ENCODE results near the gene ZNF667.

Gene ZNF667

DNA sequence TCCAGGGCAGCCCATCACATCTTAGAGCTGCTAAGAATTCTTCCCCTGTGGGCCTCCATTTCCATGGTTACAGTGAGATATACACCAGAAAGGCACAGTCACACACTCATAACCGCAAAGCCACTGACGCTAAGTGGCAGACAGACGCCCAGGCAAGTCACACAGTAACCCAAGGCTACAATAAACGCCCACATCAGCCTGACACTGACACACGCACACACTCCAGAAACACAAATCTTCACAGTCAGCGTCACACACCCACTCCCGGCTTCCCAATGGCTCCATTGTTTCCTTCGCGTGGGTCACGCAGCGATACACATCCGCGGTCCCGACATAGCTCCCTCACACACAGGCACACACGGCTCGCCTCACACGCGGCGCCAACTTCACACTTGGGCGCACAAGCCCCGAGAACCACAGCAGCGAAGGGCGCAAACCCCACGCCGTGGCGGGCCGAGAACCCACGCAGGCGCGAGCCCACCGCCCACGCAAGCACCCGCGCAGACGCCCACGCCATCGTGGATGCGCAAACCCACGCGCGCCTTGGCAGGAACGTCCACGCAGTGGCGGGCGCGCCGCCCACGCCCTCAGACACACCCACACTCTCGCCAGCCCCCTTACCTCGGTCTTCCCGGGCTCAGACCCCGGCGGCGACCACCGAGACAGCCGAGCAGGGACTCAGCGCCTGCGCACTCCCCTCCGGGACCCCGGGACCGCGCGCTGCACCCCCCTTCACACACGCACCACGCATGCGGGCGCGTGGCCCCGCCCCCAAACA, at the start of gene ZNF667:
TSS of gene ZNF667 (minus strand) at position 695 of the 778 bp plus-strand sequence. CDS start 14,975 bp downstream, outside the sequence.
- no peak for FAIRE-seq

GRCh38 chr19:56525214-56525860, 48.2 kb upstream of the ZNF667 start:
- no peak for FAIRE-seq

DNA sequence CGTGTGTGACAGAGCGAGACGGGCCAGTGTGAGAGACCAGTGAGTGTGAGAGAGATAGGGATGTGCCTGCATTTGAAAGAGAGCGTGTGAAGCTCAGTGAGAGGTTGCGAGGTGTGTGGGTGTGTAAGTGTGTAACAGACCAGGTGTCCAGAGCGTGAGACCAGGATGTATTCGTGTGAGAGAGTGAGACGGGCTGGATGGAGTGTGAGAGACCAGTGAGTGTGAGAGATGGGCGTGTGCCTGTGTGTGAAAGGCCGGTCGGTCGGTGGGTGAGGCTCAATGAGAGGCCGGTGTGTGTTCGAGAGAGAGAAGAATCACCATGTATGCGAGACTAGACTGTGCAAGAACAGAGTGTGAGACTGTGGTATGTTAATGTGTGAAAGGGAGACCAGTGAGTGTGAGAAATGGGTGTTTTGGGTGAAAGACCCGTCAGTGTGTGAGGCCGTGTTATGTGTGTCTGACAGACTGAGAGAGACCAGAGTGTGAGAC, 31.2 kb upstream of the ZNF667 start:
- no peak for FAIRE-seq

GRCh38 chr19:56507446-56508289, 30.5 kb upstream of the ZNF667 start, which contains the start of gene ZNF471:
Gene ZNF471, plus strand, starts transcription at chr19:56507855. Its CDS starts 3,717 bp downstream, at chr19:56511572.
- peak; percentile 9 for FAIRE-seq

- no peak for FAIRE-seq
These were observed 27.4 kb upstream of the ZNF667 start for GRCh38 chr19:56504581-56504980.

GRCh38 chr19:56491399-56491798, 14.3 kb upstream of the ZNF667 start:
- FAIRE-seq: no peak

DNA sequence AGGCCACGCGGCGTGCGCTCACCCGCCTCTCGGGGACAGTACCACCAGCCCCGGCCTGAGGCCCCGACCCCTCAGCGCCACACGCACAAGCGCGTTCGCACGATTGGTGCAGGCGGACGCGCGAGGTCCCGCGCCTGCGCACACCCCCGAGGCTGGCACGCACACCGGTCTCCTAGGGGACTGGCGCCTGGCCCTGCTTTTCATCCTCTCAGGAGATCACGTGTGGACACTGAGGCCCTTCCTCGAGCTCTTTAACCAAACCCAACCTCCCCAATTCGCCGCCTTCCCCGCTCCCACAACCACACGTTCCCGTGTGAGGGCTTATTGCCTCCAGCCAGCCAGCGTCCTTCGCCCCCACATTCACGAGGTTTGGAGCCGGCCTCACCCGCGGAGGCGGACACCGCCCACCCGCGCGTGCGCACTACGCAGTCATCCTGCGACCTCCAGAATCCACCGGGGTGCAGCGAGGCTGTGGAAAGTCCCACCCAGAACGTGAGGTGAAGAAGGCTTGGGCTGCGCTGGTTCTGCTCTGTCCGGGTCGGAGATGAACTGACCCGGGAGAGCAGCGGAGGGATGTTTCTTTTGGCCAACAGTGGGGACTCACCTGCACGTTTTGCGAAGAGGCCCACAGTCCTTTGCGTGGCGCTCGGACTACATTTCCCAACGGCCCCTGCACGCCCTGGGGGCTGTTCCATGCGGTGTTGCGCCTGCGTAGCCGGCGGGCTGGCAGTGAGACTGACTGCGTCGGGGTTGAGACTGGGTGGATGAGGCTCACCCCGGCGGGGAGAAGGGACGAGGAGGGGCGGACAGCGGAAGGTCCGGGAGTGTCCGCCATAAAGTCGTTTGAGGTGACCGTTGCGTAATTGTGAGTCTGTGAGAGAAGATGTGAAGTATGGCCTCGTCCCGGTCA, 539 bp upstream of the ZNF667 start:
- FAIRE-seq: no peak

GRCh38 chr19:56476093-56476492, 1.1 kb downstream of the ZNF667 start:
- FAIRE-seq: no peak

DNA sequence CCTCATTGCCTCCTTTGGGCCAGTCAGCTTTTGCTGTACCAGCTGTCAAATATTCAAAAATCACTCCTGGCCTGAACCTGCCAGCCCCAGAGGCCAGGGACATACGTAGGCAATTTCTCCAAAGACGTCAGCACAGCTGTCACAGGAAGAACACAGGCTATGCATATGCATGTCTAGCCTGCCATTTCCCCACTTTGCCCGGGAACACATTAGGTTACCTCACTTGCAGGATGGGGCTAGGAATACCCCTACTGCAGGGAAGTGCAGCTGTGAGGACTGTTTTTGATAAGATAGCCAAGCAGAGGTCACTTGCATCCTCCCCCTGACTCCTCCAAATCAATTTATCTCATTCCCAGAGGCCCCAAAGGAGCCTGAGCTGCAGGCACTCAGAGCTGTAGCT, 2.8 kb downstream of the ZNF667 start:
- no peak for FAIRE-seq

- FAIRE-seq: no peak
These were observed 35.8 kb downstream of the ZNF667 start for GRCh38 chr19:56441206-56441792.

- FAIRE-seq: no peak
These were observed 53.2 kb downstream of the ZNF667 start for GRCh38 chr19:56423985-56424353.

DNA sequence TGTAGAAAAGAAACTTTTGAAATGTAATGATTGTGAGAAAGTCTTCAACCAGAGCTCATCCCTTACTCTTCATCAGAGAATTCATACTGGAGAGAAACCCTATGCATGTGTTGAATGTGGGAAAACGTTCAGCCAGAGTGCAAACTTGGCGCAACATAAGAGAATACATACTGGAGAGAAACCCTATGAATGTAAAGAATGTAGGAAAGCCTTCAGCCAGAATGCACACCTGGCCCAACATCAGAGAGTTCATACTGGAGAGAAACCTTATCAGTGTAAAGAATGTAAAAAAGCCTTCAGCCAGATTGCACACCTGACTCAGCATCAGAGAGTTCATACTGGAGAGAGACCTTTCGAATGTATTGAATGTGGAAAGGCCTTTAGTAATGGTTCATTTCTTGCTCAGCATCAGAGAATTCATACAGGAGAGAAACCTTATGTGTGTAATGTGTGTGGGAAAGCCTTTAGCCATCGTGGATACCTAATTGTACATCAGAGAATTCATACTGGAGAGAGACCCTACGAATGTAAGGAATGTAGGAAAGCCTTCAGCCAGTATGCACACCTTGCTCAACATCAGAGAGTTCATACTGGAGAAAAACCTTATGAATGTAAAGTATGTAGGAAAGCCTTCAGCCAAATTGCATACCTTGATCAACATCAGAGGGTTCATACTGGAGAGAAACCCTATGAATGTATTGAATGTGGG, 53.7 kb downstream of the ZNF667 start:
- no peak for FAIRE-seq

DNA sequence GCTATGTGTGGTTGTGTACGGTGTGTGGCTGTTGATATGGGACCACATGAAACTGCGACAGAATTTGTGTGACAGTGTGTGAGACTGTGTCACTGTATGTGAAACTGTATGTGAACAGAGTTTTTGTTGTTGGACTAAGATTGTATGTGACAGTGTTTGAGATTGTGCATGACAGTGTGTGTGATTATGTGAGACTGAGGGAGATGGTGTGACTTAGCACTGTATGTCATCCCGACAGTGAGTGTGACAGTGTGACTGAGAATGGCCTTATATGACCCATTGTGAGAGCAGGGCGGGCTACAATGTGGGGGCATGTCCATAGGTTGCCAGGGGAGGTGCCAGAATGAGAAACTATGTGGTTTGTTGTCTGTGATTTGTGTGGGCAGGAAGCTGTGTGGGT, 72.1 kb downstream of the ZNF667 start:
- FAIRE-seq: no peak

- FAIRE-seq: no peak
These were observed 72.5 kb downstream of the ZNF667 start for GRCh38 chr19:56404705-56405056.

DNA sequence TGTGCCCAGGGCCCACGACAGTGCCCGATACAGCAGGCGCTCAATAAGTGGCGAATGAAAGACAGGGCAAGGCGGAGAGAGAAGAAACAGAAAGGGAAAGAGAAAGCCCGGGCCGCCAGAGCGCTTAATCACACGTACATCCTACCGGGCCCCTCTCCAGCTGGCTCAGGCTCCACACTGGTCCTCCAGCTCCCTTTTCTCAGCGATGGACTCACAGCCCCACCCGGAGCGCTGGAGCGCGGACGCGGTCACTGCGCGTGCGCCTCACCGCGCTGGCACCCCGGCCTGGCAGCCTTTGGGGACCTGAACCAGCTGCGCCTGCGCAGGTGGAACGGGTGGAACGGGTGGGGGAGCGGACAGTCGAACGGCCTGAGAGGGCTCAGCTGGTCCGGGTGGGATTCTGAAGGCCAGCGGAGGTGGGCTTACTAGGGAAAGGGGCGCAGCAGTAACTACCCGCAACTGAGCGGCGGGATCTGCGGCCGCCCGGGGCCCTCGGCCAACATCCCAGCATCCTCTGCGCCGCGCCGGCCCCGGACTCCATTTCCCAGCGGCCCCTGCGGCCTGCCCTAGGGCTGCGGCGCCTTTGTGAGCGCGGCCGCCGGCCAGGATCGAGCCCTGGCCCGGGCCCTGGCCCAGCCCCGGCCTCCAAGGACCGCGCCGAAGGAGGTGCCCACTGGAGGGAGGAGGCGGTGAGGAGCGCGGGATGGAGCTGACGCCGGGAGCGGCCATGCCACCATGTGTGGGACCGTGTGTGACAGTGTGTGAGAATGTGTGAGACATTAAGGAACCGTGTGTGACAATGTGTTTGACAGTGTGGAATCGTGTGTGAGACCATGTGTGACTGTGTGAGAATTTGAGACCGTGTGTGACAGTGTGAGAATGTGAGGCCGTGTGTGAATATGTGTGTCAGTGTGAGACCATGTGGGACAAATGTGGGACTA, 73.1 kb downstream of the ZNF667 start, which contains the start of gene ZNF583:
TSS of gene ZNF583 (plus strand) at position 569 of the 941 bp plus-strand sequence. CDS start 2,783 bp downstream, outside the sequence.
- FAIRE-seq: peak; percentile 32

DNA sequence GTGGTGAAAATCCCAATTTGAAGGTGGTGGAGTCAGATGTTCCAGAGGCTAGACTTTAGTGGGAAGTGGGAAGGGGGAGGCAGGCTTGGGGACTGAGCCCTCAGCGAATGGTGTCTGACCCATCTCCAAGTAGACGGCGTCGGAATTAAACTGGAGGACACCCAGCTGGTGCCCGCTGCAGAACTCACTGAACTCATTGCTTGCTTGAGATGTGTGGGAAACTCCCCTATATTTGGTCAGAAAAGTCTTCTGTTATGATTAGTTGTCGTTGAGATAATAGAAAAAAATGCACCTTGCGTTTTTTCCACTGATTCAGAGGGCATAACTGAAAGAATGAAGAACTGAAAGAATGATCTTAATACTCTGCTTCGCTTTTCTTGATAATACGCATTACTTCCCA, 73.9 kb downstream of the ZNF667 start:
- FAIRE-seq: no peak

DNA sequence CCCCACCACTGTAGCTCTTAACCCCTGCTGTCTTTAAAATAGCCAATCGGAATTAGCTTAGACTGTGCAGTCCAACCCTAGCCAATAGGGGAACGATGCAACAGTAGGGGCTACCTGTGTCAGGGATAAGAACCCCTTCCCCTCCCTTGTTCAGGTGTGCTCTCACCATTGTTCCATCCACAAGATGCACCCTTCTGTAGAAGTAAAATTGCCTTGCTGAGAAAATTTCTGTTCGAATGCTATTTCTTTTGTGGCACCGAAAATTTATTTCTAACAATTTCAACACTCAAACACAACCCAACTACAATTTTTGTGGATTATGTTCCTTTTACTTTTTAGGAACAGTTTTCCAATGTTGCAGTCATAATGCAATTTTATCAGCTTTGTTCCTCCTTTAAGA, 76.7 kb downstream of the ZNF667 start:
- FAIRE-seq: no peak

GRCh38 chr19:56398809-56399208, 78.3 kb downstream of the ZNF667 start:
- FAIRE-seq: no peak

DNA sequence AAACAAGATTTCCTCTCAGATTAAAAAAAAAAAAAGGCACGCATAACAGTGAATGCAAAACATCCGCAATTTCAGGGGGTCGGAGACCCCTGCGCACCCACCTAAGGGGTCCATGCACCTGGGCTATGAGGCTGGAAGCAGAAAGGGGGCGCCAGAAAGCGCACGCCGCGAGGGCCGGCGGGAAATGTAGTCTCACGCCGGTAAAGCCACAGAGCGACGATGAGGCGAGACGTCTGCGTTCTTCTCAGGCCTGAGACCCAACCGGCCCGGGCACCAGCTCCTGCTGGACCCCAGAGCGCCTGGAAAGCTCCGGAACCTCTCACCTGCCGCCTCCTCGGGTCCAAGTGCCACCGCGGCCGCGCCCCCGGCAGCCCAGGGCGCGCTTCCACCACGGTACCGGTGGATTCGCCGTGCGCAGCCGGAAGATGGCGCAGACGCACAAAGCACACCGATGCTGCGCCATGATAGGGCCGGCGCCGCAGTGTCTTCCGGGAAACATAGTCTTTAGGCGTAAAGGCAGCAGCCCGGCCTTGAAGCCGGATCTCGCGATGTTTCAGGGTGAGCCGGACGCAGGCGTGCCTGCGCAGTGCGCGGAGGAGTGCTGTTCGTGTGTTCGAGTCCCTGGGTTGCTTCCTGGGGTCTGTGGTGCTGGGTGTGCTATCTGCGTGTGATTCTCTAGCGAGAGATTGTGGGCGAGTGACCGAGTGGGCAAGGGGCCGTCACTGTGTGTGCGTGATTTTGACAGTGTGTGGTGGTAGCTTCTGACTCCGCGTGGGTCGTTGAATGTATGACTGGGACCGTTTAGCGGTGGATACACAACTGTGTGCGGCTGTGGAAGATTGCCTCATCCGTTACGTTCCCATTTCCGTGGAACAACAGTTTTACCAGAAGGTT, 83.8 kb downstream of the ZNF667 start, which contains the start of gene ZNF582:
TSS of gene ZNF582 (minus strand) at position 416 of the 894 bp plus-strand sequence. CDS start 1,782 bp downstream, outside the sequence.
- no peak for FAIRE-seq

Measured in A204.1 (cell line).